Measurements from ENCODE around the gene EGLN3.

EGLN3 gene

DNA sequence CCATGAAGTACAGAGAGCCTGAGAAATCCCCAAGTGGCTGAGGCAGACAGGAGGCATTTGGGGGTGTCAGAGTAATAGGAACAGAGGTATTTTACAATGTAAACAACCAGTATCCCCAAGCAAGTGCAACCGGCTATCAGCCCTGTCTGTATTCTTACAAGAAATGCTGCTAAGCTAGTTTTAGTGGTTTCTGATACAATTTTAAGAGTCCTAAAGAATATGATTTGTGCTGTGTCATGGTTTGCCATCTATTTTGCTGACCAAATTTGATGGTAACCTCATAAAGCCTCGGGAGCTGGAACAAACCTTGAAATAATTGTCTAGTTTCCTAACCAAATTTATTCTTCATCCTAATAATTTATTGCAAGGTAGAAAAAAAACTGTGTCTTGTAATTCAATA lies 46.7 kb upstream of the EGLN3 start:
- Histone ChIP-seq H3K79me2 (ENCODE audit: insufficient read depth, low read length) (no peaks in the 10 kb centered on the region), H3F3A (ENCODE audit: insufficient read depth, low read length) (no peaks in the 10 kb centered on the region), H3K9ac (ENCODE audit: low read length) (no peak overlapping the region), H3K4me2 (ENCODE audit: low read length) (no peak overlapping the region), H3K36me3 (ENCODE audit: insufficient read depth, low read length) (no peaks in the 10 kb centered on the region), H3K4me3 (ENCODE audit: low read depth, low read length, poor library complexity, severe bottlenecking) (no peak overlapping the region), H3K9me3 (ENCODE audit: low read length) (no peaks in the 10 kb centered on the region), H3K27ac (ENCODE audit: low read depth, low read length, poor library complexity, severe bottlenecking) (no peak overlapping the region), H2AFZ (ENCODE audit: low read length) (no peak overlapping the region), H3K27me3 (ENCODE audit: insufficient read depth, low read length) (no peaks in the 10 kb centered on the region), H3K4me1 (ENCODE audit: insufficient read depth, low read length, severe bottlenecking) (no peaks in the 10 kb centered on the region), H3K9me2 (ENCODE audit: low read depth, low read length) (no peaks in the 10 kb centered on the region), H4K20me1 (ENCODE audit: insufficient read depth, low read length) (no peaks in the 10 kb centered on the region)
- TF ChIP-seq, protein P1, sequence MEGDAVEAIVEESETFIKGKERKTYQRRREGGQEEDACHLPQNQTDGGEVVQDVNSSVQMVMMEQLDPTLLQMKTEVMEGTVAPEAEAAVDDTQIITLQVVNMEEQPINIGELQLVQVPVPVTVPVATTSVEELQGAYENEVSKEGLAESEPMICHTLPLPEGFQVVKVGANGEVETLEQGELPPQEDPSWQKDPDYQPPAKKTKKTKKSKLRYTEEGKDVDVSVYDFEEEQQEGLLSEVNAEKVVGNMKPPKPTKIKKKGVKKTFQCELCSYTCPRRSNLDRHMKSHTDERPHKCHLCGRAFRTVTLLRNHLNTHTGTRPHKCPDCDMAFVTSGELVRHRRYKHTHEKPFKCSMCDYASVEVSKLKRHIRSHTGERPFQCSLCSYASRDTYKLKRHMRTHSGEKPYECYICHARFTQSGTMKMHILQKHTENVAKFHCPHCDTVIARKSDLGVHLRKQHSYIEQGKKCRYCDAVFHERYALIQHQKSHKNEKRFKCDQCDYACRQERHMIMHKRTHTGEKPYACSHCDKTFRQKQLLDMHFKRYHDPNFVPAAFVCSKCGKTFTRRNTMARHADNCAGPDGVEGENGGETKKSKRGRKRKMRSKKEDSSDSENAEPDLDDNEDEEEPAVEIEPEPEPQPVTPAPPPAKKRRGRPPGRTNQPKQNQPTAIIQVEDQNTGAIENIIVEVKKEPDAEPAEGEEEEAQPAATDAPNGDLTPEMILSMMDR (IDR thresholded peaks at IDR 0.05; ENCODE audit: low read length) = no peak
- no peak for TF ChIP-seq EZH2 (IDR thresholded peaks at IDR 0.05; ENCODE audit: borderline replicate concordance, low read length)

DNA sequence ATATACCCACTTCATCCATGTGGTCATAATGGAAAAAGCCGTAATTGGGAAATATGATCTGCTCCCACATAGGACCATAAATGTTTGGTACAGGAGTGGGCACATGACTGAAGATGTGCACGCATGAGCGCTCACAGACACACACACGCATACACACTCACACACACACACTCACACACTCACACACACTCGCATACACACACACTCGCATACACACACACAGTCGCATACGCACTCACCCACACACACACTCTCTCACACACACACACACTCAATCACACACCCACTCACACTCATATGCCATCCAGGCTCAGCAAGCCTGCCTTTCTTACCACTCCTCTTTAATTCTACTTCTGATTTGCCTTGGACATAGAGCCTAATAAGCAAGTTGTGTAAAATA lies 45.6 kb upstream of the EGLN3 start:
- no peaks in the 10 kb centered on the region for H3F3A ChIP-seq (ENCODE audit: insufficient read depth, low read length)
- H3K36me3 ChIP-seq (ENCODE audit: insufficient read depth, low read length) = no peaks in the 10 kb centered on the region
- H3K9ac ChIP-seq (ENCODE audit: low read length) = no peak overlapping the region
- H3K9me3 ChIP-seq (ENCODE audit: low read length) = no peaks in the 10 kb centered on the region
- no peaks in the 10 kb centered on the region for H3K4me1 ChIP-seq (ENCODE audit: insufficient read depth, low read length, severe bottlenecking)
- no peaks in the 10 kb centered on the region for H4K20me1 ChIP-seq (ENCODE audit: insufficient read depth, low read length)
- no peak overlapping the region for H3K4me2 ChIP-seq (ENCODE audit: low read length)
- no peaks in the 10 kb centered on the region for H3K79me2 ChIP-seq (ENCODE audit: insufficient read depth, low read length)
- H3K27ac ChIP-seq (ENCODE audit: low read depth, low read length, poor library complexity, severe bottlenecking) = no peak overlapping the region
- H3K27me3 ChIP-seq (ENCODE audit: insufficient read depth, low read length) = no peaks in the 10 kb centered on the region
- TF ChIP-seq, protein P1 (IDR thresholded peaks at IDR 0.05; ENCODE audit: low read length) = no peak
- no peak for TF ChIP-seq EZH2 (IDR thresholded peaks at IDR 0.05; ENCODE audit: borderline replicate concordance, low read length)
- no peak overlapping the region for H3K4me3 ChIP-seq (ENCODE audit: low read depth, low read length, poor library complexity, severe bottlenecking)
- H3K9me2 ChIP-seq (ENCODE audit: low read depth, low read length) = no peaks in the 10 kb centered on the region
- H2AFZ ChIP-seq (ENCODE audit: low read length) = no peak overlapping the region

DNA sequence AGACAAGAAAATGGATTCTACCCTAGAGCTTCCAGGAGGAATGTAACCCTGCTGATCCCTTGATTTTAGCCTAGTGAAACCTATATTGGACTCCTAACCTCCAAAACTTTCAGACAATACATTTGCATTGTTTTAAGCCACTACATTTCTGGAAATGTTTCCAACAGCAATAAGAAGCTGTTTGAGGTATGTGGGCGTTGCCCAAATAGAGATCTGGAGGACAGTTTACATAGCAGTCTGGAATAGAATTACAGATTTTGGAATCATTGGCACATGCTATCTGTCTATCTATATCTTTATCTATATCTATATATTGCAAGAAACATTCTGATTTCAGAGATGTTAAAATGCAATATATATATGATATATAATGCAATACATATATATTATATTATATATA lies 42.4 kb upstream of the EGLN3 start:
- Histone ChIP-seq H3K79me2 (ENCODE audit: insufficient read depth, low read length) (no peaks in the 10 kb centered on the region), H3K4me3 (ENCODE audit: low read depth, low read length, poor library complexity, severe bottlenecking) (no peak overlapping the region), H2AFZ (ENCODE audit: low read length) (no peak overlapping the region), H3K27ac (ENCODE audit: low read depth, low read length, poor library complexity, severe bottlenecking) (no peak overlapping the region), H3K4me1 (ENCODE audit: insufficient read depth, low read length, severe bottlenecking) (no peaks in the 10 kb centered on the region), H3K27me3 (ENCODE audit: insufficient read depth, low read length) (no peaks in the 10 kb centered on the region), H3K9me3 (ENCODE audit: low read length) (no peaks in the 10 kb centered on the region), H3K4me2 (ENCODE audit: low read length) (no peak overlapping the region), H4K20me1 (ENCODE audit: insufficient read depth, low read length) (no peaks in the 10 kb centered on the region), H3K36me3 (ENCODE audit: insufficient read depth, low read length) (no peaks in the 10 kb centered on the region), H3K9me2 (ENCODE audit: low read depth, low read length) (no peaks in the 10 kb centered on the region), H3K9ac (ENCODE audit: low read length) (no peak overlapping the region), H3F3A (ENCODE audit: insufficient read depth, low read length) (no peaks in the 10 kb centered on the region)
- TF ChIP-seq EZH2 (IDR thresholded peaks at IDR 0.05; ENCODE audit: borderline replicate concordance, low read length) = no peak
- TF ChIP-seq, protein P1 (IDR thresholded peaks at IDR 0.05; ENCODE audit: low read length) = no peak

All from OCI-LY1 (cell line).